HG03060 (cell line): ENCODE results near the gene RIMKLA.

Source experiments
- ATAC-seq: cut with Tn5 transposase; IDR thresholded peaks from one replicate; pipeline ENCODE4 v1.9.1; 2021; ENCODE audit warnings: low read depth, moderate number of reproducible peaks; ENCODE audit not compliant: unreplicated experiment

The RIMKLA gene

GRCh38 chr1:42424201-42424600, 43.6 kb downstream of the RIMKLA start:
- ATAC-seq: no peak

GRCh38 chr1:42427240-42427639, 46.6 kb downstream of the RIMKLA start:
- no peak for ATAC-seq

- no peak for ATAC-seq
Measured at GRCh38 chr1:42429603-42430002, 49.0 kb downstream of the RIMKLA start.

GRCh38 chr1:42430286-42431135, 49.9 kb downstream of the RIMKLA start:
- no peak for ATAC-seq

- no peak for ATAC-seq
Measured at GRCh38 chr1:42431514-42431913, 50.9 kb downstream of the RIMKLA start.

- ATAC-seq: no peak
Measured at GRCh38 chr1:42432714-42433113, 52.1 kb downstream of the RIMKLA start.

GRCh38 chr1:42433369-42433768, 52.8 kb downstream of the RIMKLA start:
- ATAC-seq: no peak

GRCh38 chr1:42434340-42434739, 53.7 kb downstream of the RIMKLA start:
- no peak for ATAC-seq

GRCh38 chr1:42439940-42440339, 59.3 kb downstream of the RIMKLA start:
- ATAC-seq: no peak

- no peak for ATAC-seq
Measured at GRCh38 chr1:42442662-42443061, 62.1 kb downstream of the RIMKLA start.

- ATAC-seq: no peak
Measured at GRCh38 chr1:42449256-42449655, 68.7 kb downstream of the RIMKLA start.

GRCh38 chr1:42450061-42450460, 69.5 kb downstream of the RIMKLA start:
- ATAC-seq: no peak

GRCh38 chr1:42453386-42453785, 72.8 kb downstream of the RIMKLA start:
- no peak for ATAC-seq

- ATAC-seq: no peak
Measured at GRCh38 chr1:42454403-42454802, 73.8 kb downstream of the RIMKLA start.

GRCh38 chr1:42456010-42456753, 75.6 kb downstream of the RIMKLA start, which contains the start of the genes PPCS and ZMYND12:
Gene PPCS, plus strand, starts transcription at chr1:42456543. Its CDS starts 23 bp downstream, at chr1:42456566.
Gene ZMYND12, minus strand, starts transcription at chr1:42456022. Its CDS starts 25 bp downstream, at chr1:42455997.
- ATAC-seq: peak; percentile 59

- peak; percentile 19 for ATAC-seq
Measured at GRCh38 chr1:42456754-42457089, 76.1 kb downstream of the RIMKLA start.

GRCh38 chr1:42461196-42461595, 80.6 kb downstream of the RIMKLA start:
- no peak for ATAC-seq

- peak; percentile 98 for ATAC-seq
Measured at GRCh38 chr1:42462828-42463763, 82.5 kb downstream of the RIMKLA start, which contains the start of gene CCDC30. Gene CCDC30, plus strand, starts transcription at chr1:42463286. Its CDS starts 17,266 bp downstream, at chr1:42480552.

- ATAC-seq: no peak
Measured at GRCh38 chr1:42463921-42464320, 83.3 kb downstream of the RIMKLA start.

- no peak for ATAC-seq
Measured at GRCh38 chr1:42466030-42466429, 85.4 kb downstream of the RIMKLA start.
